GM12878 (cell line): Measurements from ENCODE around the gene SLC51A. TPM values are rescaled to one million over a fixed set of nuclear protein-coding genes. Genes with fewer than 3 reads are reported as not detected.
"Not testable (repeated sequence)": the region's sequence is repeated elsewhere in the genome, so short reads cannot be mapped to it uniquely, and the experiment has no call there.

Source experiments
- ATAC-seq: fragments of 200-7000 bp; cut with Tn5 transposase; 3 replicates; pipeline ENCODE4 v1.9.1; 2020; ENCODE audit warnings: mild to moderate bottlenecking, moderate library complexity
- BruUV-seq: library from RNA; stranded (reverse); fragments of 400-500 nt; replicated peaks from 2 replicates; lab custom pipeline; 2021; lab: Mats Ljungman, UMichigan
- CTCF ChIA-PET: fragments of 300-600 bp; sonication (Branson Sonifier 250); formaldehyde crosslinking; extraction: SDS; loops from one replicate; lab custom pipeline; 2021; ENCODE audit warnings: inconsistent platforms; lab: Yijun Ruan, JAX
- POLR2A ChIA-PET: fragments of 350-600 bp; formaldehyde crosslinking; extraction: SDS; loops from one replicate; lab custom pipeline; 2021; ENCODE audit warnings: inconsistent platforms; lab: Charles Lee
- RAD21 ChIA-PET: fragments of 300-600 bp; sonication (Branson Sonifier 250); formaldehyde crosslinking; loops from one replicate; lab custom pipeline; 2023; ENCODE audit warnings: antibody characterized with exemption; ENCODE audit not compliant: unreplicated experiment; lab: Charles Lee
- SMC1A ChIA-PET: fragments of 300-600 bp; sonication (Branson Sonifier 250); formaldehyde crosslinking; loops from one replicate; lab custom pipeline; 2023; ENCODE audit not compliant: unreplicated experiment, uncharacterized antibody; lab: Charles Lee
- DNase-seq: peaks from one replicate; pipeline ENCODE4 v3.0.0-alpha.2; 2011; ENCODE audit warnings: low read depth, low spot score
- FAIRE-seq: peaks from 3 replicates; lab custom pipeline; 2011; peaks lifted over from hg19 to GRCh38; lab: Jason Lieb, UNC
- H2AFZ ChIP-seq: 2 replicates; pipeline ENCODE4 v1.6.0; 2011; ENCODE audit warnings: low read depth, low read length, control low read depth; ENCODE audit not compliant: control insufficient read depth
- H3K27ac ChIP-seq: 2 replicates; pipeline ENCODE4 v1.5.1; 2011; ENCODE audit warnings: control low read depth; ENCODE audit not compliant: control insufficient read depth, insufficient read depth
- H3K27me3 ChIP-seq, 2 experiments: replicated peaks in 1 of 2; 2 replicates each; pipeline versions ENCODE4 v1.6.0 to v1.6.1; 2011; ENCODE audit warnings: low read length in 1 of 2; ENCODE audit not compliant: control insufficient read depth in 2 of 2, insufficient read depth in 2 of 2
- H3K36me3 ChIP-seq, 2 experiments: 2 replicates each; pipeline ENCODE4 v1.5.1; 2011; ENCODE audit warnings: low read length in 1 of 2; ENCODE audit not compliant: control insufficient read depth in 2 of 2, insufficient read depth in 2 of 2
- H3K4me1 ChIP-seq: 2 replicates; pipeline ENCODE4 v1.6.1; 2011; ENCODE audit warnings: mild to moderate bottlenecking, low read length, moderate library complexity, mixed read lengths; ENCODE audit not compliant: control insufficient read depth, insufficient read depth
- H3K4me2 ChIP-seq: 2 replicates; pipeline ENCODE4 v1.6.0; 2011; ENCODE audit warnings: control low read depth; ENCODE audit not compliant: control insufficient read depth, insufficient read depth
- H3K4me3 ChIP-seq: fragments of 200-600 bp; sonication (generic); 2 replicates; pipeline ENCODE4 v1.5.1; 2016
- H3K79me2 ChIP-seq: 2 replicates; pipeline ENCODE4 v1.6.0; 2011; ENCODE audit warnings: low read length; ENCODE audit not compliant: control insufficient read depth, insufficient read depth
- H3K9ac ChIP-seq: 2 replicates; pipeline ENCODE4 v1.8.0; 2011; ENCODE audit warnings: low read length, control low read depth, mixed read lengths; ENCODE audit not compliant: control insufficient read depth, insufficient read depth
- H3K9me3 ChIP-seq: replicated peaks from 3 replicates; pipeline ENCODE4 v1.5.1; 2011; ENCODE audit warnings: mild to moderate bottlenecking, low read length; ENCODE audit not compliant: control insufficient read depth, insufficient read depth
- H4K20me1 ChIP-seq: 2 replicates; pipeline ENCODE4 v1.6.0; 2011; ENCODE audit not compliant: control insufficient read depth, insufficient read depth
- BCLAF1 ChIP-seq: fragments of 450-650 bp; IDR thresholded peaks from 2 replicates; pipeline ENCODE4 v1.6.1; 2017; ENCODE audit warnings: antibody characterized with exemption, mild to moderate bottlenecking, moderate library complexity
- BRCA1 ChIP-seq: IDR thresholded peaks from 2 replicates; pipeline ENCODE4 v1.6.1; 2011; ENCODE audit warnings: low read depth, low read length, improper control_type of control experiment
- CEBPB ChIP-seq, 2 experiments: fragments of 150-350 bp in 1 of 2; IDR thresholded peaks; 2 replicates each; pipeline ENCODE4 v1.6.1; 2012 to 2014; ENCODE audit warnings: low read depth in 2 of 2, low read length in 2 of 2, borderline replicate concordance in 1 of 2, inconsistent platforms in 1 of 2
- CUX1 ChIP-seq: IDR thresholded peaks from 2 replicates; pipeline ENCODE4 v1.6.1; 2012; ENCODE audit warnings: improper control_type of control experiment, low read depth, low read length; ENCODE audit not compliant: insufficient replicate concordance
- HCFC1 ChIP-seq: fragments of 150-350 bp; IDR thresholded peaks from 2 replicates; pipeline ENCODE4 v1.6.1; 2014; ENCODE audit warnings: low read length
- KAT2A ChIP-seq: conservative IDR thresholded peaks from 2 replicates; pipeline ENCODE4 v1.6.1; 2011; ENCODE audit warnings: low read depth, low read length; ENCODE audit not compliant: control insufficient read depth
- NRF1 ChIP-seq: conservative IDR thresholded peaks from 2 replicates; pipeline ENCODE4 v1.6.1; 2011; ENCODE audit warnings: mild to moderate bottlenecking, low read depth, low read length, improper control_type of control experiment
- PAX8 ChIP-seq: fragments of 450-650 bp; IDR thresholded peaks from 2 replicates; pipeline ENCODE4 v1.6.1; 2017; ENCODE audit warnings: mild to moderate bottlenecking, moderate library complexity
- SMARCA5 ChIP-seq: fragments of 450-650 bp; IDR thresholded peaks from 2 replicates; pipeline ENCODE4 v1.6.1; 2017; ENCODE audit warnings: mild to moderate bottlenecking
- TARDBP ChIP-seq: IDR thresholded peaks from 2 replicates; pipeline ENCODE4 v1.6.1; 2016; ENCODE audit warnings: borderline replicate concordance
- YY1 ChIP-seq: IDR thresholded peaks from 2 replicates; pipeline ENCODE4 v1.6.1; 2011; ENCODE audit warnings: low read depth, mild to moderate bottlenecking, low read length
- WGBS: methylation state at CpG from one replicate; pipeline ENCODE4 v1.1.6; 2016; ENCODE audit warnings: low lambda C conversion rate; ENCODE audit not compliant: insufficient replicate concordance, insufficient coverage; ENCODE audit errors: missing lambda C conversion rate; 5-methylcytosine and 5-hydroxymethylcytosine counted together
- in situ Hi-C: fragments of 300-500 bp; cut with MboI; formaldehyde crosslinking; loops from 9 replicates; pipeline ENCODE4 v1.14.3; 2018; ENCODE audit warnings: mixed read lengths
- intact Hi-C: fragments of 100-400 bp; cut with micrococcal nuclease; formaldehyde crosslinking; loops from one replicate; pipeline ENCODE4 v1.14.2; 2022; ENCODE audit not compliant: unreplicated experiment
- polyA plus RNA-seq, 11 experiments: library from polyadenylated mRNA; depleted of rRNA in 4 of 11; unstranded in 6 of 11; stranded (reverse) in 5 of 11; fragments of >200 nt; fragmentation: Nextera tagmentation in 4 of 11; fragmentation: Illumina TruSeq in 1 of 11; extraction: Ambion mirVana in 4 of 11; extraction: Trizol in 1 of 11; gene quantifications; 1 replicate in 1 of 11; 2 replicates in 10 of 11; pipeline versions ENCODE4 v1.2.1 to v1.2.3, GENCODE V29; 2011 to 2016; ENCODE audit warnings: inconsistent platforms in 2 of 11, missing spikeins in 2 of 11, low read depth in 1 of 11
- total RNA-seq, 4 experiments: library from RNA; depleted of rRNA in 3 of 4; stranded (reverse); fragments of >200 nt in 3 of 4; fragmentation: Illumina TruSeq in 1 of 4; extraction: Trizol in 1 of 4; gene quantifications; 2 replicates each; pipeline versions ENCODE4 v1.2.1 to v1.2.3, GENCODE V29; 2013 to 2021

Gene SLC51A
- total and polyA plus RNA-seq, 10 of the 15 experiments (the other 5 are each of a cell fraction or from before 2014, with no cell fraction given) = 0.99 to 3.9 (median 2.2) TPM; not detected in 6

- in situ Hi-C loops (no loop called here), intact Hi-C loops (no loop called here)
- Histone ChIP-seq H2AFZ (no peak overlapping the region), H3K27ac (no peak overlapping the region), H3K27me3 (no peaks in the 10 kb centered on the region), H3K9me3 (no peaks in the 10 kb centered on the region; the same call in 2 of the 3 replicates), H3K4me3 (no peak overlapping the region), H4K20me1 (no peaks in the 10 kb centered on the region), H3K79me2 (no peaks in the 10 kb centered on the region), H3K4me2 (no peak overlapping the region), H3K4me1 (peaks cover 3% of the 10 kb centered on the region; the same call in 1 of the 2 replicates), H3K9ac (no peak overlapping the region), H3K36me3 (peaks cover 2 to 19% of the 10 kb centered on the region in 2 experiments; a peak in 3 of 4 replicates)
- RAD21 ChIA-PET = no interaction called here
- POLR2A ChIA-PET = interaction anchor here (0.5 kb wide), 1 partner anchor 173 kb away, joined by 3 read pairs; no protein-coding TSS in a partner anchor
- BruUV-seq = no TSS peak
- FAIRE-seq (no peak), DNase-seq (no peak), ATAC-seq (no peak)
- SMC1A ChIA-PET = no interaction called here
- CTCF ChIA-PET = interaction anchor here (0.6 kb wide), 1 partner anchor 289 kb away, joined by 4 read pairs; no protein-coding TSS in a partner anchor
- 99% methylated on average over 8 of the region's 8 CpGs for WGBS
- TF ChIP-seq BCLAF1 = no peak
- TF ChIP-seq TARDBP = no peak
- TF ChIP-seq KAT2A = no peak
- TF ChIP-seq CUX1 = no peak
- no peak for TF ChIP-seq CEBPB (IDR thresholded peaks at IDR 0.05; ENCODE audit: borderline replicate concordance in 1 of 2, low read depth in 2 of 2, low read length in 2 of 2)
- no peak for TF ChIP-seq PAX8
- TF ChIP-seq HCFC1 = no peak
- no peak for TF ChIP-seq BRCA1
- no peak for TF ChIP-seq YY1
- TF ChIP-seq NRF1 = no peak
- no peak for TF ChIP-seq SMARCA5
Observed at GRCh38 chr3:196241704-196242103, 25.4 kb downstream of the SLC51A start.

- POLR2A ChIA-PET, H3K79me2 ChIP-seq, intact Hi-C loops, H2AFZ ChIP-seq, H3K9me3 ChIP-seq, RAD21 ChIA-PET, H3K9ac ChIP-seq, H3K27ac ChIP-seq, ATAC-seq, H4K20me1 ChIP-seq, SMC1A ChIA-PET, FAIRE-seq, H3K4me2 ChIP-seq, DNase-seq, BruUV-seq, in situ Hi-C loops, H3K4me1 ChIP-seq, H3K27me3 ChIP-seq, H3K4me3 ChIP-seq, CTCF ChIA-PET: not testable (repeated sequence)
- H3K36me3 ChIP-seq = peaks cover 3 to 29% of the 10 kb centered on the region in 2 experiments; a peak in 2 of 4 replicates
- 90% methylated on average over 14 of the region's 34 CpGs for WGBS
Observed at GRCh38 chr3:196244166-196244565, 27.8 kb downstream of the SLC51A start.
